Neural cell (in vitro differentiated cells): ENCODE measurements around the gene NCBP2L. TPM values are rescaled to one million over a fixed set of nuclear protein-coding genes. Genes with fewer than 3 reads are reported as not detected.

Experiments used
- H2AFZ ChIP-seq: fragments of 200-600, 300-800 bp; sonication (generic), shearing (Covaris generic); 2 replicates; pipeline ENCODE4 v1.6.0; 2014; ENCODE audit warnings: low read depth, mild to moderate bottlenecking, antibody characterized with exemption, low read length, moderate library complexity
- H3F3A ChIP-seq: fragments of 200-600 bp; shearing (Covaris generic); 2 replicates; pipeline ENCODE4 v1.6.1; 2016; ENCODE audit warnings: mild to moderate bottlenecking, moderate library complexity, mixed read lengths, antibody characterized with exemption, low read length; ENCODE audit not compliant: insufficient read depth, poor library complexity, severe bottlenecking
- H3K27ac ChIP-seq: fragments of 200-600, 300-800 bp; sonication (generic), shearing (Covaris generic); 2 replicates; pipeline ENCODE4 v1.5.1; 2014; ENCODE audit warnings: mild to moderate bottlenecking, low read length, moderate library complexity
- H3K27me3 ChIP-seq: fragments of 300-800, 200-600 bp; sonication (generic), shearing (Covaris generic); 2 replicates; pipeline ENCODE4 v1.6.0; 2014; ENCODE audit warnings: mild to moderate bottlenecking, low read depth, low read length, moderate library complexity; ENCODE audit not compliant: insufficient read depth
- H3K36me3 ChIP-seq: fragments of 300-800, 200-600 bp; sonication (generic), shearing (Covaris generic); 2 replicates; pipeline ENCODE4 v1.5.1; 2014; ENCODE audit warnings: mild to moderate bottlenecking, antibody characterized with exemption, low read length, moderate library complexity; ENCODE audit not compliant: insufficient read depth
- H3K4me2 ChIP-seq: fragments of 300-800, 200-600 bp; sonication (generic), shearing (Covaris generic); 2 replicates; pipeline ENCODE4 v1.6.0; 2014; ENCODE audit warnings: mild to moderate bottlenecking, low read length
- H3K4me3 ChIP-seq: fragments of 300-800, 200-600 bp; sonication (generic), shearing (Covaris generic); 2 replicates; pipeline ENCODE4 v1.5.1; 2014; ENCODE audit warnings: mild to moderate bottlenecking, low read length, moderate library complexity
- H3K79me2 ChIP-seq: fragments of 200-600 bp; shearing (Covaris generic); replicated peaks from 2 replicates; pipeline ENCODE4 v1.6.0; 2014; ENCODE audit warnings: mild to moderate bottlenecking, low read length, moderate library complexity; ENCODE audit not compliant: insufficient read depth
- H3K9ac ChIP-seq: fragments of 300-800, 200-600 bp; sonication (generic), shearing (Covaris generic); 2 replicates; pipeline ENCODE4 v1.6.1; 2016; ENCODE audit warnings: mild to moderate bottlenecking, low read length, mixed read lengths
- H3K9me2 ChIP-seq: fragments of 200-600 bp; shearing (Covaris generic); 2 replicates; pipeline ENCODE4 v1.6.1; 2016; ENCODE audit warnings: mild to moderate bottlenecking, low read length, mixed read lengths; ENCODE audit not compliant: insufficient read depth
- H3K9me3 ChIP-seq: fragments of 200-600, 300-800 bp; sonication (generic), shearing (Covaris generic); 2 replicates; pipeline ENCODE4 v1.6.1; 2016; ENCODE audit warnings: mild to moderate bottlenecking, mixed run types, low read length, moderate library complexity, mixed read lengths
- H4K20me1 ChIP-seq: fragments of 200-600 bp; shearing (Covaris generic); 2 replicates; pipeline ENCODE4 v1.6.1; 2016; ENCODE audit warnings: mild to moderate bottlenecking, mixed run types; ENCODE audit not compliant: insufficient read depth
- CTCF ChIP-seq: fragments of 450-650 bp; IDR thresholded peaks from 2 replicates; pipeline ENCODE4 v1.5.1; 2014; ENCODE audit warnings: antibody characterized with exemption, mild to moderate bottlenecking, moderate library complexity; ENCODE audit not compliant: poor library complexity, severe bottlenecking
- EP300 ChIP-seq: fragments of 450-650 bp; conservative IDR thresholded peaks from 2 replicates; pipeline ENCODE4 v1.6.1; 2014; ENCODE audit warnings: antibody characterized with exemption, mild to moderate bottlenecking, moderate library complexity; ENCODE audit not compliant: poor library complexity, severe bottlenecking
- EZH2 ChIP-seq: fragments of 200-600, 300-800 bp; shearing (Covaris generic), sonication (generic); IDR thresholded peaks from 2 replicates; pipeline ENCODE4 v1.6.1; 2014; ENCODE audit warnings: antibody characterized with exemption, low read length, borderline replicate concordance, mild to moderate bottlenecking; ENCODE audit not compliant: insufficient read depth, poor library complexity, severe bottlenecking
- MXI1 ChIP-seq: fragments of 450-650 bp; conservative IDR thresholded peaks from 2 replicates; pipeline ENCODE4 v1.6.1; 2014; ENCODE audit warnings: antibody characterized with exemption, mild to moderate bottlenecking; ENCODE audit not compliant: poor library complexity, severe bottlenecking
- POLR2AphosphoS5 ChIP-seq: IDR thresholded peaks from 2 replicates; pipeline ENCODE4 v1.6.1; 2012
- RAD21 ChIP-seq: fragments of 450-650 bp; conservative IDR thresholded peaks from 2 replicates; pipeline ENCODE4 v1.6.1; 2014; ENCODE audit warnings: antibody characterized with exemption, mild to moderate bottlenecking, moderate library complexity
- REST ChIP-seq: IDR thresholded peaks from 2 replicates; pipeline ENCODE4 v1.6.1; 2012; ENCODE audit warnings: borderline replicate concordance
- SMC3 ChIP-seq: fragments of 450-650 bp; conservative IDR thresholded peaks from 2 replicates; pipeline ENCODE4 v1.6.1; 2014; ENCODE audit warnings: antibody characterized with exemption, mild to moderate bottlenecking, moderate library complexity; ENCODE audit not compliant: poor library complexity
- TAF1 ChIP-seq: IDR thresholded peaks from 2 replicates; pipeline ENCODE4 v1.6.1; 2012; ENCODE audit warnings: low read depth
- polyA plus RNA-seq: library from polyadenylated mRNA; depleted of rRNA; stranded (reverse); fragments of >200 nt; gene quantifications from 2 replicates; pipeline ENCODE4 v1.2.3, GENCODE V29; 2014

NCBP2L gene
- polyA plus RNA-seq, 1 donor from 2014 or later: not detected

- no peaks in the 10 kb centered on the region for H3F3A ChIP-seq
- no peak within 1 kb of the TSS for H2AFZ ChIP-seq
- no peaks in the 10 kb centered on the region for H3K36me3 ChIP-seq
- no peak within 1 kb of the TSS for H3K9ac ChIP-seq
- TF ChIP-seq SMC3 (no peak), RAD21 (no peak), EZH2 (no peak), EP300 (no peak), POLR2AphosphoS5 (no peak), MXI1 (no peak), REST (no peak), CTCF (no peak), TAF1 (no peak)
- peak within 1 kb of the TSS; percentile 68 for H3K4me3 ChIP-seq
- no peaks in the 10 kb centered on the region for H3K9me2 ChIP-seq
- H3K79me2 ChIP-seq: no peaks in the 10 kb centered on the region
- H3K27ac ChIP-seq: no peak within 1 kb of the TSS
- no peak within 1 kb of the TSS for H3K4me2 ChIP-seq
- no peaks in the 10 kb centered on the region for H4K20me1 ChIP-seq
- H3K27me3 ChIP-seq: peaks cover 20% of the 10 kb centered on the region
- H3K9me3 ChIP-seq: no peaks in the 10 kb centered on the region
These were observed 1.6 kb upstream of the NCBP2L start, which contains the start of gene TSC22D3 for GRCh38 chrX:107775734-107776511. TSS of gene TSC22D3 (minus strand) at chrX:107775787. CDS start at chrX:107775419, 368 bp downstream.

GRCh38 chrX:107776649-107777535, 641 bp upstream of the NCBP2L start:
- TF ChIP-seq EZH2: no peak
- TF ChIP-seq REST: no peak
- no peak for TF ChIP-seq MXI1
- TF ChIP-seq CTCF: peak; percentile 80
- no peak for TF ChIP-seq EP300
- no peak for TF ChIP-seq TAF1
- TF ChIP-seq POLR2AphosphoS5: no peak
- peak; percentile 85 for TF ChIP-seq RAD21
- TF ChIP-seq SMC3: peak; percentile 80
- Histone ChIP-seq H3K79me2 (no peaks in the 10 kb centered on the region), H3K9me2 (no peaks in the 10 kb centered on the region), H3K27ac (no peak overlapping the region), H3K9ac (no peak overlapping the region), H3F3A (no peaks in the 10 kb centered on the region), H3K4me2 (no peak overlapping the region), H3K4me3 (peak overlapping the region; percentile 68), H3K9me3 (no peaks in the 10 kb centered on the region), H2AFZ (no peak overlapping the region), H4K20me1 (no peaks in the 10 kb centered on the region), H3K27me3 (peaks cover 20% of the 10 kb centered on the region), H3K36me3 (no peaks in the 10 kb centered on the region)
